Anterior cingulate cortex (tissue), 58 donors: Measurements from ENCODE around the gene ADA.
"Not testable (repeated sequence)": the region's sequence is repeated elsewhere in the genome, so short reads cannot be mapped to it uniquely, and the experiment has no call there.

ENCODE experiments used
- DNase-seq, 58 donors: peaks; one replicate each; lab custom pipeline; 2025; lab: John Stamatoyannopoulos, UW

ADA gene

GRCh38 chr20:44681796-44682566, 30.5 kb upstream of the ADA start:
- no peak for DNase-seq

DNA sequence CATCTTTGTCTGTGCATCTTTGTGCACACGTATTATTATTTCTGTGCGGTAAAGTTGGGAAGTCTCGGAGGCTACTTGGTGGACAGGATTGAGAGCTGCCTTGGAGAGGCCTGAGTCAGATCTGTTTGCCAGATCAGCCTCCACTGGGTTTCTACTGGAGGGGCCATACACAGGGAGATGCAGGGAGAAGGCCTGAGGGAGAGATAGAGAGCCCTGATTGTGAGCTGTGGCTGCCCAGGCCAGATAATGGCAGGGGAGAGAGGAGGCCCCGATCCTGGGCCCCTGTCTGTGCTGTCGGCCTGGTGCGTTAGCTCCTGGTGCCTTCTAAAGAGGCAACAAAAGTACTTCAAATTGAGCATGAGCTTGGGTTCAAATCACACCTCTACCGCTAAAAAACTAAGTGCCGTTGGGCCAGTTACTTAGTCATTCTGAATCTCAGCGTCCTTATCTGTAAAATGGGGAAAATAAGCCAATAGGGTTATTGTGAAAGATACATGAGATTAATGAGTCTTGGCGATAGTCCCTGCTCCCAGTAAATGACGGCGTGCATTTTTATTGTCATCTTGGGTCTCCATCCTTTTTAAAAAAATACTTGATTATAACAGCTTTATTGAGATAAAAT, 27.6 kb upstream of the ADA start:
- DNase-seq: no peak

GRCh38 chr20:44678242-44678641, 26.7 kb upstream of the ADA start:
- no peak for DNase-seq

- DNase-seq: not testable (repeated sequence)
These were observed 20.9 kb upstream of the ADA start for GRCh38 chr20:44672318-44672902.

DNA sequence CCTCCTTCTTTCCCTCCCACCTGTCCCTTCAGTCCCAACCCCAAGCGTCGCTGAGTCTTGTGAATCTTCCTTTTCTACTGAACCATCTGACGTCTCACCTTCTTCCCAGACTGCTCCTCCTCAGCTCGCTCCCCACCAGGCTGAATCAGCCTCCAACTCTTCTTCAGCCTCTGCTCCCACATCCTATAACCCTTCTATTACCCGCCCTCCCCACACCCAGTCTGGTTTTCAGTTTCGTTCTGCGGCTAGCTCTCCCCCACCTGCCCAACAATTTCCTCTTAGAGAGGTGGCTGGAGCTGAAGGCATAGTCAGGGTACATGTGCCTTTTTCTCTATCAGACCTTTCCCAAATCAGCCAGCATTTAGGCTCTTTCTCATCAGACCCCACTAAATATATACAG, 20.0 kb upstream of the ADA start:
- DNase-seq: not testable (repeated sequence)

DNA sequence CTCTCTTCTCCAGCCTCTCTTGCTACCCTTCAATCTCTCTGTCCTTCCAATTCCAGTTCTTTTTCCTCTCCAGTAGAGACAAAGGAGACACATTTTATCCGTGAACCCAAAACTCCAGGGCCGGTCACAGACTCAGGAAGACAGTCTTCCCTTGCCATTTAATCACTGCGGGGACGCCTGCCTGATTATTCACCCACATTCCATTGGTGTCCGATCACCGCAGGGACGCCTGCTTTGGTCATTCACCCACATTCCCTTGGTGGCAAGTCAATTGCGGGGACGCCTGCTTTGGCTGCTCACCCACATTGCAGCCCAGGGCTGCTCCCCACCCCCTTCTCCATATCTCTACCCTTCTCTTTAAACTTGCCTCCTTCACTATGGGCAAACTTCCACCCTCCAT, 19.4 kb upstream of the ADA start:
- not testable (repeated sequence) for DNase-seq

DNA sequence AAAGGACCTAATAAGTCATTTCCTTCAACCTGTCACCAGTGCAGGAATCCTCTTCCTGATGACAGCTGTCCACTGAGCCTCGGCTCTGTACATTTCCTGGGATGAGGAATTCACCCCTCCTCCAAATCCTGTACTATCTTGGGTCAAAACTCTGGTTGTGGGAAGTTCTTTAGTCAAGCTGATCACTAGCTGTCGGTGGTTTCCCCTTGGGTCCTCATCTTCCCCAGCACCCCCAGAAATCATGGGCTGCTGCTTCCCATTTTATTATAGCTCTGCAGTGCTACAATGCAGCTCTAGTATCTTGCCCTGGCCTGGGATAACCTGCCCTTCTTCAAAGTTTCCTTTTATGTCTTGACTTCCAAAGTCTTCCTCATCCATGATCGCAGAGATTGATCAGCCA, 14.6 kb upstream of the ADA start:
- no peak for DNase-seq

DNA sequence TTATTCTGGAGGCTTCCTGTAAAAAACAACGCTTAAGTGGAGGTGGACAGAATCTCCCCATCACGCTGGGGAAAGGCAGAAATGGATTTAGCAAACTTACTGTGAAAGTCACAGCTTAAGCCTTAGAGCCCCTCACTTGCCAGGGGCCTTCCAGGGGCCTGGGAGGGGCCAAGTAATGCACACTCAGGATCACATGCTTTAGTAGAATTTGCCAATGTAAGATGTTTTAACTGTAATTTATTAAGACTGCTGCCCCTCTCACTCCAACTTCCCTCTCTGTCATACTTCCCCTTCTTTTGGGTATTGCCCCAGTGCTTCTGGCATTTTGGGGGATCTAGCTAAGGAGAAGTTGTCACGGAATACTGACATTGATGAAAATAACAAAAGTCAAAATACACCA, 12.6 kb upstream of the ADA start:
- no peak for DNase-seq

DNA sequence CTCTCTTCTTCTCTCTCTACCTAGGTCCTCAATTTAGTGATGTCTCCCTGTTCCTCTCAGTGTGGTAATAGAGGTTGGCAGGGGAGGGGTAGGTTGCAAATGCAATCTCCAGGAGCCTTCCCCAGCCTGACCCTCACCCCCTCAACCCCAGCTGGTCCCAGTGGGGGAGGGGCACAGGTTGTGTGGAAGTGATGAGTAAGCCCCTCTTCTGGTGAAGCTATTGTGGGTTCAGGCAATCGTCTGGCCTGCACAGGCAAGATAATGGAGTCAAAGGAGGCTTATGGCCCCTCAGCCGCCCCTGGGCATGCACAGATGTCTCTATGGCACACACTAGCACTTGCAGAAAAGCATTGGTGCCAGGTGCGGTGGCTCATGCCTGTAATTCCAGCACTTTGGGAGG, 10.8 kb upstream of the ADA start:
- DNase-seq: no peak

GRCh38 chr20:44660581-44660980, 9.1 kb upstream of the ADA start:
- DNase-seq: no peak

GRCh38 chr20:44659931-44660330, 8.4 kb upstream of the ADA start:
- no peak for DNase-seq

DNA sequence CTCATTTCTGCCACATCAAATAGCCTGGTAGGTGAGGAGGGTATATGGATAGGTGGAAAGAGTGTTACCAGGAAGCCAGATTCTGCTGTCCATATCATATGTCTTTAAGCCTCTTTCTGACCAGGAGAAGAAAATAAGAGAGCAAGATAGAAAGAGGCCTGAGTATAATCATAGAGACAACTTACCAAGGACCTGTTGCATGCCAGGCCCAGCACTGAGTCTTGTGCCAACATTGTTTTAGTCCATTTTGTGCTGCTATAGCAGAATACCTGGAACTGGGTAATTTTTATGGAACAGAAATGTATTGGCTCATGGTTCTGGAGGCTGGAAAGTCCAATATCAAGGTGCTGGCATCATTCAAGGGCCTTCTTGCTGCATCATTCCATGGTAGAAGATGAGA, 7.3 kb upstream of the ADA start:
- DNase-seq: no peak

GRCh38 chr20:44657875-44658274, 6.4 kb upstream of the ADA start:
- DNase-seq: no peak

- DNase-seq: no peak
These were observed 4.9 kb upstream of the ADA start for GRCh38 chr20:44656448-44656847.

DNA sequence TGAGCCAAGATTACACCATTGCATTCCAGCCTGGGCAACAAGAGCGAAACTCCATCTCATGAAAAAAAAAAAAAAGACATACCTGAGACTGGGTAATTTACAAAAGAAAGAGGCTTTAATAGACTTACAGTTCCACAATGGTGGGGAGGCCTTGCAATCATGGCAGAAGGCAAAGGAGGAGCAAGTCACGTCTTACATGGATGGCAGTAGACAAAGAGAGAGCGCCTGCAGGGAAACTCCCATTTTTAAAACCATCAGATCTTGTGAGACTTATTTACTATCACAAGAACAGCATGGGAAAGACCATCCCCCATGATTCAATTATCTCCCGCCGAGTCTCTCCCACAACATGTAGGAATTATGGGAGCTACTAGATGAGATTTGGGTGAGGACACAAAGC, 2.7 kb upstream of the ADA start:
- not testable (repeated sequence) for DNase-seq

- no peak for DNase-seq
These were observed 2.0 kb upstream of the ADA start for GRCh38 chr20:44653546-44653945.

DNA sequence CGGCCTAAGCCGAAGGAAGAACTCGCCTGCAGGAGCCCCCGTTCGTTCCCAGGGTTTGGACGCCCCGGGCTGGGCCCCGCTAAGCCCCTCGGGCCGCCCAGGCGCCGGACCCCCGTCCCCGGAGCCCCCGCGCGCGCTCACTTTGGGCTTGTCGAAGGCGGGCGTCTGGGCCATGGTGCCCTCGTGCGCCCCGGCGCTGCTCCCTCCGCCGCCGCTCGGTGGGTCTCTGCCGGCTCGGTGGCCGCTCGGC, 140 bp downstream of the ADA start:
- DNase-seq: no peak

GRCh38 chr20:44650771-44651433, 597 bp downstream of the ADA start:
- DNase-seq: no peak

DNA sequence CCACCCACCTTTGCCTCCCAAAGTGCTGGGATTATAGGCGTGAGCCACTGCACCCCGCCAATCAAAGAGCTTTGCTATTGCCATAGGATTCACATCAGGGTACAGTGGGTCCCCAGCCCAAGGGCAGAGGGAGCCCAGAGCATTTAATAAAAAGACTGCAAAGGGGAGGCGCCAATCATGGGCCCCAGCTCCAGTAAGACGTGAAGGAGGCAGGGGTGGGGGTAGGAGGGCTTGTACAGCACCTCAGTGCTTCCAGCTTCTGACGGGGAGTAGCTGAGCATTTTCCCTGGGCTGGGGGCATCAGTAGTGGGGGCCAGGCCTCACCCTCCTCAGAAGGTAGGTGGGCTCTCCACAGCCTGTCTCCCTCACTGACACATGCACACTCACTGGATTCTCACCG, 1.5 kb downstream of the ADA start:
- DNase-seq: no peak

DNA sequence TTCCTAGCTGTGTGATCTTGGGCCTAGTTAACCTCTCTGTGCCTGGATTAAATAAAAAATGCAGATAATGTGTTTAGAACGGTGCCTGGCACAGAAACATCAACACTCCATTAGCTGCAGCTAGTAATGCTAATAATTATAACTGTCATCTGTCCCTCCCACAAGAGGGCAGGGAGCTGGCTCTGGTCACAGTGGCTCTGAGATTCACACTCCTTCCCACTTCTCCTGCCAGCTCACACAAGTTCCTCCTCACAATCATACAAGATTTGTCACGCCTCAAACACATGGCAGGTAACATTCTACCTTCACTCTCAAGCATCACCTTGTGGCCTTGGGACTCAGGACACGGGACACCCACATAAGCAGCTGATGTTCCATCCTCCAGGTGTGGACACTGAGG, 2.4 kb downstream of the ADA start:
- no peak for DNase-seq

GRCh38 chr20:44648579-44648978, 2.9 kb downstream of the ADA start:
- DNase-seq: no peak

GRCh38 chr20:44648068-44648467, 3.4 kb downstream of the ADA start:
- DNase-seq: no peak
